Fibroblast of skin of right biceps (primary cell): ENCODE results near the gene SLC6A11.

Source experiments
- DNase-seq: peaks from one replicate; pipeline ENCODE4 v3.0.0-alpha.2; 2013

The SLC6A11 gene

DNA sequence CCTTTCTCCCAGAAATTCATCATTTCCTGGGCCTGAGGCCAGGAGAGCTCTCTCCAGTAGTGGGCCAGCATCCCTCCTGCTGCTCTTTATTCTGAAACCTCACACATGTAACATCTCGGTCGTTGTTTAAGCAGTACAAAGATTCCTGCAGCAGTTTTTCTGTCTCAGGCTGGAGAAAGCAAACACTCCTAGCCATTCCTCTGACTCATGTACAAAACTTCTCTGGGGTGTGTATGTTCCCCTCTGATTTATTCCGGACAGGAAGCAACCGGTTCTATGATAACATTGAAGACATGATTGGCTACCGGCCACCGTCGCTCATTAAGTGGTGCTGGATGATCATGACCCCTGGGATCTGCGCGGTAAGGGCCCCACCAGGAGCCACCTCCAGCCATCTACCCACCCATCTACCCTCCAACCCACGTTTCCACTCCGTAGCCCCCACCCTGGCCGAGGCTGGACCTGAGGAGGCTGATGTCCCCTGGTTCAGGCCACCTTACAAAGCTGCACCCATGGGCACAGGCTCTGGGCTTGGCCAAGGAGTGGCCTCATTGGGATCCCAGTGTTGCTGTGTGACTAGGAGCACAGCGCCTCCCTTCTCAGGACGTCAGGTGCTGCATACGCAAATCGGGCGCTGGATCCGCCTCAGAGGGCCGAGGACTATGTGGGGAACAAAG lies 117.9 kb downstream of the SLC6A11 start:
- DNase-seq = peak; percentile 63

DNA sequence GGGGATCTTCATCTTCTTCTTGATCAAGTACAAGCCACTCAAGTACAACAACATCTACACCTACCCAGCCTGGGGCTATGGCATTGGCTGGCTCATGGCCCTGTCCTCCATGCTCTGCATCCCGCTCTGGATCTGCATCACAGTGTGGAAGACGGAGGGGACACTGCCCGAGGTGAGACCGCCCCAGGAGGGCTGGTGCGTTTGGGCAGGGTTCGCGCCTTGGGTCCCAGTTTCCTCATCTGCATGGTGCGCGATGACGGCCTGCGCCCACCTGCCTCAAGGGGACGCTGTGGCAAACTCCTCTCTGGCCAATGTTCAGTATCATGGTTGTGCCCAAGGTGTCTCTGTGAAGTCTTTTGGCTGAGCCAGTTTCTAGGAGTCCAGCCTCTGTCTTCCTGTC lies 119.0 kb downstream of the SLC6A11 start:
- no peak for DNase-seq

DNA sequence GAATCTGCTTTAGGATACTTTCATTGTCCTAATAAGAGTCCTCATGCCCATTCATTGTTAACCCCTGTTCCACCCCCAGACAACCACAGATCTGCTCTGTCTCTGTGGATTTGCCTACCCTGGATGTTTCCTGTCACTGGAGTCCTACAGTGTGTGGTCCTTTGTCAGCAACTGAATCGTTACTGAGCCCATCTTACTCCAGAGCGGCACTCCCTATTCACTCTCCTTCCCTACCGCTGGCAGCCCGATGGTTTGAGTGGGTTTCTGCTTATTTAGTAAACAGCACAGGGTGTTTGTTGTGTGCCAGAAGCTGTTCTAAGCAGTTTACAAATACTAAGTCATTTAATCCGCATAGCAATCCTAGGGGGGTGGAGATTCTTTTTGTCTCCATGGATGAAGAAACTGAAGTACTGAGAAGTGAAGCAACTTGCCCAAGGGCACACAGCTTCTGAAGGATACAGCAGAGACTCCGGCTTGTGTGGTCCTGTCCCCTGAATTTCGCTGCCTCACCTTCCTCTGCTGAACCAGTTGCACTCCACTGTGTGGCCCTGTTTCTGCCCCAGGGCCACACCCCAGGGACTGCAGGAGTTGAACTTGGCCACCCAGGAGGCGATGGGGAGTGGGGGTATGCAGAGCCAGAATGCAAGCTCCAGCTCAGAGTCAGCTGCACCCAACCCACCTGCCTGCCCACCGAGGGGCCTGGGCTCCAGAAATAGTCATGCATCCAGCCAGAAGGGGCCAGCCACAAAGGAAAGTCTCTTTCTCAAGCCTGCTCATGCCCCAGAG lies 120.0 kb downstream of the SLC6A11 start:
- no peak for DNase-seq

DNA sequence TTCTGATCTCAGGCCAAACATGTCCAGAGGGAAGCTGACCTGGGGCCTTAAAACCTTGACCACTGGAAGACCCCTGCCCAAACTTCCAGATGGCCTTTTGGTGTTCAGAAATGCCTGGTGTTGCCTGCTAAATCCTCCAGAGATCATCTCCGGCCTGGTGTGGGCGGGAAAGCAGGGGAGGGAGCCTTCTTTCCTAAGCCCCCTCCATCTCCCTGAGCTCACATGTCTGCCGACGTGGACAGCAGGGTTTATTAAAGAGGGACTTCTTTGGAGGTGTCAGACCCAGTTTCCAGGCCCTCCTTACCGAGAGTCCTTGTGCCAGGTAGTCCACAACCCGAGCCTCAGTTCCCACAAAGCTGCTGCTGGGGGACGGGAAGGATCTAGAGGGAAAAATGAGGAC lies 120.7 kb downstream of the SLC6A11 start:
- no peak for DNase-seq

DNA sequence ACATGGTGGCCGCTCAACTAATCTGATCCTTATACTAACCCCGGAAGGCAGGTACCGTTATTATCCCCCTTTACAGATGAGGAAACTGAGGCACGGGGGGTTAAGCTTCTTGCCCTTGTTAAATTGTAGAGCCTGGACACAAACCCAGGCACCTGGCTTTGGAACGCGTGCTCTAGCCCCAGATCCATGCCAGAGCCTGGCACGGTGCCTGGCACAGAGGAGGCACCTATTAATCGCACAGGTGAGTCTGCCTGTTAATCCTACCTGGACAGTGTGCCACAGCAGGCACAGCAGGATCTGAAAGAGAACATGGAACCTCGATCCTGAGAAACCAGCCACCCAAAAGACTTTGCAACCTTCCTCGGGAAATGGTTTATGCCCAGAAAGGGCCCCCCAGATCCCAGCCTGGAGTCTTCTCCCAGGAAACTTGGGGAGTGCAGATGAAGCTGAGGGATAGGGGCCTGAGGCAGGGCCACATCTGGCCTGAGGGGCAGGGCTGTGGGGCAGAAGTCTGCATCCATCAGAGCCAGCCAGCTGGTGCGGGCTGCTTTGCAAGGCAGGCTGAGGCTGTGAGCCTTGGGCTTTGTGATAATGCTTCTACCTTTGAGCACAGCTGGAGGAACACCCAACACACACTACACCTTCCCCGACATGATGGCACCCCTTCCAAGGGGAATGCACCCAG lies 121.3 kb downstream of the SLC6A11 start:
- no peak for DNase-seq

DNA sequence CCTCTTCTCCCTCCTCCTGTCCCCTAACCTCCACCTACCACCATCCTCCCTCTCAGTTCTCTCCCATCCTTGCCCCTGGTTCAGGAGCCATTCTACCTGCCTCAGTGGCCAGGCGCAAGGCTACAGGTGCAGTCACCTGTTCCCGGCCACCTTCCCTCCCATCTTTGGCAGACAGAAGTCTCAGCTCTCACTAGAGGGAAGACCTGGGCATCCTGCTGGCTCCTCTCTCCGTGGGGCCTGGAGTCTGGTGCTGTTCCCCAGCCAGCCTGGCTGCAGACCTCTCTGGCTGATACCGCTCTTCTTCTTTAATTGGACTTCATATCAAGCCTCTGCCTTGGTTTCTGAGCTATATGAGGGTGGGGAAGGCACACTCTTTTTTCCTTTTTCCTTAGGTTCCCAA lies 123.5 kb downstream of the SLC6A11 start:
- DNase-seq = no peak

DNA sequence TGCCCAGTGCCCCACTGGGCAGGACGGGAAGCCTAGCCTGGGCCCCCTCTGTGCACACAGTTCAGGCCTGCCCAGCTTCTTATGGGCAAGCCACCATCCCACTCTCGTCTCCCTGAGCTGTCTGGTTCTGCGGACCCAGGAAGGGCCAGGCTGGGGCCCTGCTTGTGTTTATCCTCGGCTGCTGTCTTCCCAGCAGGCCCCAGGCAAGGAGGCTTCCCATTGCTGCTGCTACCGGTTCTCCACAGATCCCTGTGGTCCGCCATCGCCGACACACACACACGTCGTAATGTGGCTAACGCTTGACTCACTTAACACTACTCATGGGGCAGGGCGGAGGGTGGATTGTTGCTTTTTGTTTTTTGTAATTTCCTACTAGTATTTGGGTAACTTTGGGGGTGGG lies 124.1 kb downstream of the SLC6A11 start:
- no peak for DNase-seq

DNA sequence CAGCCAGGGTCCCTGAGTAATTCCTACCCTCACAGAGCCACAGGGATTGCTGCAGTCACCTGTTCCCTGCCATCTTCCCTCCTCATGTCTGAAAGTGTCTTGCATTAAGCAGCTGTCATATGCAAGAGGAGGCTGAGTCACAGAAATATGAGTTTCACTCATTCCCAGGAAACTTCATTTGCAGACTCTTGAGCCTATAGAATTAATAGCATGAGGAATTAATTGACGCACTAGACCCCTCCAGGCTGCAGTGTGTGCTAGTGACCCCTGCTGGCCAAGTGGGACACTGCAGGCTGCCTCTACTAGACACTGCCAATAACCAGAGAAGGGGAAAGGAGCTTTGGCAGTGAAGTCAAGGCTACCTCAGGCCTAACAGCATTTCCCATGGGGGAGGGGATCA lies 125.9 kb downstream of the SLC6A11 start:
- DNase-seq = peak; percentile 3

DNA sequence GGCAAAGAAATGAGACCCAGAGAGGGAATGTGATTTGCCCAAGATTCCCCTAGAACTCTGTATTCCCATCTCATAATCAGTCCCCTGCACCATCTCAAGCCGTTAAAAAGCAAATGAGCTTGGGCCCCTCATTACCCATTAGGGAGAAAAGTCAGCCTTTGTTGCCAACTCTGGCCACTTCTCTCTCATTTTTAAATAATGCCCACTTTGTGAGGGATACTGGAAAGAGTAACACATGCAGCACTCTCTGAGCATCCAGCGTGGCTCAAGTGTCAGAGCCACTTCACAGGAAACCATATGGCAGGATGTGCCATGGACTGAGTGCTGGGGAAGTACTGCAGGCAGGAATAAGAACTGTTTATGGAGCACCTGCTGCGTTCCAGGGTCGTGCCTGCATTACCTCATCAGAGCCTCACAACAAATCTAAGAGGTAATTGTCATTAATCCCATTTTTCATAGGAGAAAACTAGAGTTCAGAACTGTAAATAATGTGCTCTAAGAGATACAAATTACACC lies 126.7 kb downstream of the SLC6A11 start:
- DNase-seq = no peak

DNA sequence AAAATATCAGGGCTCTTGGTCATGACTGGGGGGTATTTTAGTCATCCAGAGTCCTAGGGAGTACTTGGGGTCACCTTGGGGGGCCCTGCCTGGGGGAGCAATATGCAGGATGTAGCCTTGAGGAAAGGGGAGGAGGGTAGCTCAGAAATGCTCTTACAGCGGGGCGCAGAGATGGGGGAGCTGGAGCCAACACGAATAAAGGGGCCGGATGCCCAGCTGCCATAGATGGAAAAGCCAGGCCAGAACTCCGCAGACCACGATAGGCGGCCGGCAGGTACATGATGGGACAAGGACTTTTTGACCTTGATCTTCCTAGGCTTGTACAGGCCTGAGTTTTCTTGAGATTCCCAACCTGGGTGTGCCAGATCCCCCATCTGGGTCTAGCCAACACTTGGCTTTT lies 128.8 kb downstream of the SLC6A11 start:
- no peak for DNase-seq

DNA sequence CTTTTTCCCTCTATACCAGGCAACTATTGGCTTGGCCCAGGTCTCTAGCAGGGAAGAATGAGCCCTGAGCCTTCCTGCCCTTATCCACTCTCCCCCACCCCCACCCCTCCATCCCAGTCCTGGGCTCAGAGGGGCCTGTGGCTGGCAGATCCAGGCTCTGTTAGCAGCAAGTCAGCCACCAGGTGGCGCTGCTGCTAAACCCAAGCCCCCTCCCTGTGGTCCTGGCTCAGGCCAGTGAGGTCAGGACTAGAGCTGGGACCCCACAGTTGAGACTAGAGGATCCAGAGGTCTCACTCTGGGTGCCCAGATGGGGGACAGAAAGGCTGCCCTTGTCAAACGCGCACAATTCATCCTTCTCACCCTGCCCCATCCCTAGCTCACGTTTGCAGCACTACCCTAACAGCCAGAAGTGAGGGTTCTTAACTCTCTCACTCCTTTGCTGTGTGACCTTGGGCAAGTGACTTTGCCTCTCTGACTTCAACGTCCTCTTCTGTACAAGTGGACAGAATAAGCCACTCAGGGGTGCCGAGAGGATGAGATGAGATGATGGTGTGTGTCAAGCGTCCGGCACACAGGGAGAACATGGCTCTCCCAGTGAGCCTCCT lies 129.8 kb downstream of the SLC6A11 start:
- peak; percentile 37 for DNase-seq

DNA sequence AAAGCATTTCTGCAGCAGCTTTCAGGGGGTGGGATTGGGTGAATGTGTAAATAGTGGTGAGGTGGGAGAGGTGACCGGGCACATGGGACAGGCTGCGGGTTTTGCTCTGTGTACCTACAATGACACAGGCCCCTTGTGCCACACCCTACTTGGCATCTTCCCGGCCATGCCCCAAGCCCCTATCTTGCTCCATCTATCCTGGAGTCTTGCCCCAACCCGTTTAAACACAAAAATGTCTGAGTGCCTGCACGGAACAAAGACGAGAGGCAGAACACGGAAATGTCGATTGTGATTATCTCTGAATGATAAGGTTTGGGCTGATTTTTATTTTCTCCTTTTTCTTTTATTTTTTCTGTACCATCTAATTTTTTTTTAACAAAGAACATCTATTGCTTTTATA lies 130.5 kb downstream of the SLC6A11 start:
- no peak for DNase-seq

DNA sequence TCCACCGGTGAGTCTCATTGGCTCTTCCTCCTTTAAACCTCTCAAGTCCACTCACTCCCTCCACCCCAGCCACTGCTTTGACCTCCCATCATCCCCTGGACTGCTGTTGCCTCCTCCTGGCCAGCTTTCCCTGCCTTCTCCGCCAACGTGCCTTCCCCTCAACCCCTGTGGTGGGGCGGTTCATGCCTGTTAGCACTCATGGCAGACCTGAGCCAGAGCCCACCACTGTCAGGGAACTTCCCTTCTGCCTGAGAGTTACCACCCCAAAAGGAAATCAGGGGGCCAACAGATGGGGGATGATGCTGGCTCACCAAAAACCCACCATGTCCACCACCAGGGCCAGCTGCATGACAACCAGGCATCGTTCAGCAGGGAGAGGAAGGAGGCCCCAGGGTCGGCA lies 132.3 kb downstream of the SLC6A11 start:
- DNase-seq = no peak

DNA sequence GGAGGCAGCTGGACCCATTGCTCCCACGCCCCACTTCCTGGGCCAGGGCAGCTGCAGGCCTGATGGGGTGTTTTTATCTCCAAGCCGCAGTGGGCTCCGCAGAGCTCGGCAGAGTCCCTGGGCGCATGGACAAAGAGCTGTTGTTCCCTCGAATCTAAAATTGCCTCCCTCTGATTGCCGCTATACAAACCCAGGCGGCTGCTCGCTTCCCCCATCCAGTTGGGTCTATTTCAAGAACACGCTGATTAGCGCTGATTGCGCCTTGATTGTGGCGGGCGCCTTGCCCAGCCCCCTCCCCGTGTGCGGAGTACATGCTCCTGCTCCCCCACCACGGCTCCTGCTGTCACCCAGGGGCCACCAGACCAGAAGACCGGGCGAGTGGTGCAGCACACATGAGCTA lies 133.2 kb downstream of the SLC6A11 start:
- DNase-seq = no peak

DNA sequence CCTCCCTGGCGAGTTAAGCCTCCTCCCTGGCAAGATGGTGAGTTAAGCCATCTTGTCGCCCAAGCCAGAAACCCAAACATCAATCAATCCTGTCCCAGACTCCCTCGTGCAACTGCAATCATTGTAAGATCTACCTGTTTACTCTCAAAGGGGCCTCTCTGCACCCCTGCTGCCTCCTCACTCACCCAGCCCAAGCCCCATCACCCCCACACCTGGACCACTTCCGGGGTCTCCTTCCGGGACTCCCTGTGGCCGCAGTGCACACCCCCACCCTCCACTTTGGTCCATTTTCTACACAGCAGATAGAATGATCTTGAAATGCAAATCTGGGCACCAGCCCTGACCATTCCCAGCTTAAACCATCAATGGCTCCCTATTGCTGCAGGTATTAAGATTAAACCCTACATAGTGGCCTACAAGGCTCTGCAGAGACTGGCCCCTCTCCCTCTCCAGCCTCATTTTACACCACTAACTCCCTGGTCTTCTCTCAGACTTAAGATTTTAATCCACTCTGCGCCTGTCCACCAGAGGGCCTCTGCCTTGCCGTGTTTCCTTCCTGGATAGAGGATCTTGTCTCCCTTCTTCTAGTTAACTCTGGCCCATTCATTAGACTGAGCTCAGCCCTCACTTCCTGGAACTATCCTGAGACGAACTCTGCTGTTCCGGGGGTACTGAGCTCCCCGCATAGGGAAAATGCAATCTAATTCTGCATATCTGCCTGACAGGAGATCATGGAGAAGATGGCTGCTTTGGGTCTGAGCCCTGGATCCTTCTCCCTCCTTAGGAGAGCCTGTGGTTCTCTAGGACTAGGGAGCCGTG lies 134.7 kb downstream of the SLC6A11 start:
- peak; percentile 50 for DNase-seq

DNA sequence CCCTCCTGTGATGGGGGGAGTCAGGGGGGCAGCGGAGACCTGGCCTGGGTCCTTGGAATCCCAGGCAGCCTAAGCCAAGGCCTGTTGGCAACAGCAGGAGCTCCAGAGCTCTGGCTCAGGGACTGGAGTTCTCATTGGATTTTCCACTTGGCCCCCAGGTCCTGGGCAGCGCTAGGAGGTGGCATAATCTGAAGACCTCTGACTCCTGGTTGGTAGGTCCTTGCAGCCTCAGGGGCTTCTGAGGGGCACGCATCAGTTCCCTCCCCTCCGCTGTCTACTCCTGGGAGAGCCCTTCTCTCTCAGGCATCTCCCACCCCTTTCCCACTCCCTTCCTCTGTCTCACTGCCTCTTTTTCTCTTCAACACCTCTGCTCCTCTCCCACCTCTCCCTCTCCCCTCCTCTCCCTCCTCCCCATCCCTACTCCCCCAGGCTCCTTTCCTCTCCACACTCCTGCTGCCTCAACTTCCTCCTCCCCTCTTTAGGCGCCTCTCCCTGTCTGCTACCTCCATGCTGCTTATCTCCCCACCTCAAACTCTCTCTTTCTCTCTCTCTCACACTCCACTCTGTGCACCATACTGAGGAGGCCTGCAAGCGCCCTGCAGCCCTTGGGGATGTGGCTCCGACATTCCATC lies 135.4 kb downstream of the SLC6A11 start:
- no peak for DNase-seq

DNA sequence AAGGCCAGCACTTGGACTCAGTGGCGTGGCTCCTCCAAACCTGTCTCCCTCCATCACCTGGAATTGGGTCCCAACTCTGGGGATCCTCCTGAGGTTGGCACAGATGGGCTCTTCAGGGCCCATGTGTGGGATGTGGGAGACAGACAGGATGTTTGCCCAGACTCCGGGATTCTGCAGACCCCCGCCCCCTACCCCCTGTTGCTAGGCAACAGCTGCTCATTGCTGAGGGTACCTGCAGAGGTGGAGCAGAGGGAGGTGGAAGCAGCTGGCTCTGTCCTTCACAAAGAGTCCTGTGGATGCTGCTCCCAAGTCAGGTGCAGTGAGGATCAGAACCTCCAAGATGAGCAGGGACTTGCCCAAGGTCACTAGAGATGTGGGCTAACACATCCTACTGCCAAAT lies 136.5 kb downstream of the SLC6A11 start:
- no peak for DNase-seq

DNA sequence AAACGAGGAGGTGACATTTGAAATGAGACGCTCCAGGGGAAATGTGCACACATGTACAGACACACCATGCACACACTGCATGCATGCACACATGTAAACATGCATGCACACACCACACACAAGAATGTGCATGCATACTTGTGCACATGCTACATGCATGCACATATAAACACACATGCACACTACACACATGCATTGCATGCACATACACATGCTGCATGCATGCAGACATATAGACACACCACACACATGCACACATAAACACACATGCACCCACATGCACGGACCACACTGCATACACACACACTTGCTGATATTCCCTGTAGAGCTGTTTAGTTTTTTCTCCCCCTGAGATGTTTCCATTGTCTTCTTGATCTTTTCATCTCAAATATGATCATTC lies 138.7 kb downstream of the SLC6A11 start:
- no peak for DNase-seq

DNA sequence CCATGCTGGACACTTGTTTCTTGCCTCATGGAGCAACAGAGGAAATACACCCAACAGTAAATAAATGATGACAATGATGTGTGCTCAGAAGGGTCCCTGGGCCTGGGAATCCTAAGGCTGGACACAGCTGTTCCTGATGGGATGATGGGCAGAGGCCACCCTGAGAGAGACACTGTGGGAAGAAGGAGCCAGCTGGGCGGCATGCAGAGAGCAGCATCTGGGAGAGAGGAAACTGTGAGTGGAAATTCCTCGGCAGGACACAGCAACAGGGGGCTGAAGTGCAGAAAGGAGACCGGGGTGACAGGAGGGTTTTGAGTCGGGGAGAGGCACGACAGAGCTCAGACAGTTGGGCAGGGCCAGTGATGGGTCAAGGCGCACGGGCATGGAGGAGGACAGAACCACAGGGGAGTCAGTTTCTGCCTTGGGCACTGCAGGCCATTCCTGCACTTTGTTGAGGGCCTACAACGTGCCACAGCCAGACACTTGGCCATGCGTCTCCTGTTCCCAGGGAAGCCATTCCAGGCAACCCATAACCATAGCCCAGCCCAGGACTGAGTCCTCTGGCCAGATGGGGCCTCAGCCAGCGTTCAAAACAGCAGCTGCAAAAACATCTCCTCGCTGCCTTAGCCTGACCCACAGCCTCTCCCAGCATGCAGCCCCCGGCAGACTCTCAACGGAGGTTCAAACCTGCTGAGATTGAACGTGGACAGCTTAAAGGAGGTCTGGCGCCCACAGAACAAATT lies 139.9 kb downstream of the SLC6A11 start:
- no peak for DNase-seq

DNA sequence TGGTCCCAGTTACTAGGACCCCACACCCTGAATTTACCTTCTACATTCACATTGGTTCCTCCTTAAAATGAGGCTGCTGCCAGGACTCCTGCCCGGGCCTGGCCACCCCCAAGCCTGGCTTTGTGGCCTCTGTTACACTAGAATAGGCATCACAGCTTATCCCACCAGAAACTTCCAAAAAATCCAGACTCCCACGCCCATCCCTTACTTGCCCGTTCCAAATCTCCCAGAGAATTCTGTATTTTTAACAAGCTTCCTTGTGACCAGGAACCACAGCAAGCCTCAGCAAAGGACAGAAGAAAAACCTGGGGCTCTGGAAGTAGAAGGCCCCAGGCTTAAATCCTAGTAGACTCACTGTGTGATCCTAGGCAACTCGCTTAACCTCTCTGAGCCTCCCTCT lies 140.5 kb downstream of the SLC6A11 start:
- no peak for DNase-seq

DNA sequence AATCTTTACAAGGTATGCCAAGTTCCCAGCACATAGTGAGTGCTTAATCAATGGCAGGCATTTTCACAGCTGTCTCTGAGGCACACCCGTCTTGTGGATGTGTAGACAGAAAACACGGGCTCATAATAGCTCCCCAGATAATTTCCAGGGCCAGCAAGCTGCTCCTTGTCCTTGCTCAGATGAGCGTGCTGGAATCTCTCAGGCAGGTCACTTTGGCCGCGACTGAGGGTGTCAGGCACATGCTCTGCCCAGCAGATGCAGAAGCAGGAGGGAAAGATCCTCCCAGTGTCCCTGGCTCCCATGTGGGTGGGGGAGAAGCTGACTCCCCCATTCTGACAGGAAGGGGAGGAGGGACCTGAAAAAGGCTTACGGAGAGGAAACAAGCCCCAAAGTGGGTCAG lies 141.0 kb downstream of the SLC6A11 start:
- no peak for DNase-seq
